Esophagus squamous epithelium (tissue), 5 donors: ENCODE data around the gene FOXR1. TPM values are rescaled to one million over a fixed set of nuclear protein-coding genes. Genes with fewer than 3 reads are reported as not detected.
"Not testable (repeated sequence)": the region's sequence is repeated elsewhere in the genome, so short reads cannot be mapped to it uniquely, and the experiment has no call there.

Experiments
- DNase-seq: peaks from one replicate; lab custom pipeline; 2025; lab: John Stamatoyannopoulos, UW
- H3K27ac ChIP-seq, 4 donors: fragments of 200-600 bp; sonication (generic); one replicate each; pipeline ENCODE4 v1.5.1; 2016 to 2019; ENCODE audit warnings: mild to moderate bottlenecking in 1 of 4
- H3K27me3 ChIP-seq, 4 donors: fragments of 200-600 bp; sonication (generic); 1 replicate in 3 of 4; 2 replicates in 1 of 4; pipeline versions ENCODE4 v1.5.1 to v1.6.0; 2017 to 2021; ENCODE audit warnings: antibody characterized with exemption in 1 of 4
- H3K36me3 ChIP-seq, 3 donors: fragments of 200-600 bp; sonication (generic); one replicate each; pipeline ENCODE4 v1.5.1; 2016 to 2019
- H3K4me1 ChIP-seq, 3 donors: fragments of 200-600 bp; sonication (generic); one replicate each; pipeline ENCODE4 v1.5.1; 2017 to 2019
- H3K4me3 ChIP-seq, 4 donors: fragments of 200-600 bp; sonication (generic); 1 replicate in 3 of 4; 2 replicates in 1 of 4; pipeline ENCODE4 v1.5.1; 2016 to 2019; ENCODE audit warnings: mild to moderate bottlenecking in 2 of 4, moderate library complexity in 1 of 4
- H3K9me3 ChIP-seq, 3 donors: fragments of 200-600 bp; sonication (generic); one replicate each; pipeline ENCODE4 v1.5.1; 2016 to 2019
- CTCF ChIP-seq, 6 experiments: fragments of 450-650 bp in 4 of 6; fragments of 200-600 bp in 2 of 6; sonication (generic) in 2 of 6; IDR thresholded peaks; one replicate each; pipeline ENCODE4 v1.5.1; 2016 to 2019; ENCODE audit warnings: antibody characterized with exemption in 6 of 6, mild to moderate bottlenecking in 4 of 6, moderate library complexity in 4 of 6
- POLR2A ChIP-seq, 4 donors: fragments of 450-650 bp; IDR thresholded peaks; one replicate each; pipeline ENCODE4 v1.6.1; 2017; ENCODE audit warnings: antibody characterized with exemption in 4 of 4, mild to moderate bottlenecking in 4 of 4, moderate library complexity in 3 of 4
- WGBS, 2 donors: methylation state at CpG; one replicate each; pipeline ENCODE4 v1.1.5; 2018; 5-methylcytosine and 5-hydroxymethylcytosine counted together
- intact Hi-C: fragments of 100-400 bp; cut with DNase I; formaldehyde crosslinking; loops from one replicate; pipeline ENCODE4 v1.15.0; 2022
- total RNA-seq, 4 donors: library from RNA; depleted of rRNA; stranded (reverse); fragments of >200 nt; gene quantifications; one replicate each; pipeline ENCODE4 v1.1.0, GENCODE V29; 2016
- donor health status: DM: yes; HTN: yes; CAD: no.

The FOXR1 gene
- total RNA-seq, 4 donors from 2014 or later, result not detected

GRCh38 chr11:118975771-118976709 is 4.5 kb downstream of the FOXR1 start:
- H3K4me1 ChIP-seq, result peaks cover 0 to 13% (median 0%) of the 10 kb centered on the region in 3 donors
- 75 to 80% methylated on average over 15 of the region's 15 CpGs for WGBS, 2 donors
- H3K27me3 ChIP-seq, result peaks cover 0 to 35% (median 0%) of the 10 kb centered on the region in 4 donors
- DNase-seq, result no peak
- H3K27ac ChIP-seq, result no peak overlapping the region
- no peak overlapping the region for H3K4me3 ChIP-seq
- TF ChIP-seq CTCF (IDR thresholded peaks at IDR 0.05) (no peak), POLR2A (IDR thresholded peaks at IDR 0.05) (no peak)
- H3K36me3 ChIP-seq, result no peaks in the 10 kb centered on the region
- H3K9me3 ChIP-seq, result no peaks in the 10 kb centered on the region
- intact Hi-C loops, result no loop called here

- no peak overlapping the region for H3K4me3 ChIP-seq
- no peaks in the 10 kb centered on the region for H3K36me3 ChIP-seq
- DNase-seq, result no peak
- H3K4me1 ChIP-seq, result peaks cover 0 to 13% (median 0%) of the 10 kb centered on the region in 3 donors
- intact Hi-C loops, result no loop called here
- TF ChIP-seq POLR2A (IDR thresholded peaks at IDR 0.05) (no peak), CTCF (IDR thresholded peaks at IDR 0.05) (no peak)
- peaks cover 0 to 23% (median 0%) of the 10 kb centered on the region in 4 donors for H3K27me3 ChIP-seq
- no peaks in the 10 kb centered on the region for H3K9me3 ChIP-seq
- H3K27ac ChIP-seq, result no peak overlapping the region
- WGBS, 2 donors, result 56 to 83% methylated on average over 2 to 9 of the region's 9 CpGs
These were observed 7.9 kb downstream of the FOXR1 start for GRCh38 chr11:118979434-118979833.

- no peaks in the 10 kb centered on the region for H3K9me3 ChIP-seq
- no peak overlapping the region for H3K4me3 ChIP-seq
- H3K36me3 ChIP-seq, result no peaks in the 10 kb centered on the region
- H3K27ac ChIP-seq, result no peak overlapping the region
- 20 to 70% methylated on average over 4 to 7 of the region's 21 CpGs for WGBS, 2 donors
- intact Hi-C loops, result no loop called here
- peaks cover 0 to 23% (median 0%) of the 10 kb centered on the region in 4 donors for H3K27me3 ChIP-seq
- no peak for DNase-seq
- H3K4me1 ChIP-seq, result peaks cover 0 to 13% (median 0%) of the 10 kb centered on the region in 3 donors
- TF ChIP-seq CTCF (IDR thresholded peaks at IDR 0.05), result no peak
- TF ChIP-seq POLR2A (IDR thresholded peaks at IDR 0.05), result no peak
These were observed 8.8 kb downstream of the FOXR1 start for GRCh38 chr11:118980191-118980881.

GRCh38 chr11:118984337-118984736 is 12.8 kb downstream of the FOXR1 start:
- H3K27ac ChIP-seq, DNase-seq, H3K36me3 ChIP-seq, H3K9me3 ChIP-seq, intact Hi-C loops, H3K27me3 ChIP-seq, H3K4me3 ChIP-seq: not testable (repeated sequence)
- peaks cover 0 to 27% (median 0%) of the 10 kb centered on the region in 3 donors for H3K4me1 ChIP-seq
- 67 to 78% methylated on average over 1 to 3 of the region's 8 CpGs for WGBS, 2 donors

GRCh38 chr11:118984825-118985224 is 13.3 kb downstream of the FOXR1 start:
- H3K4me3 ChIP-seq, result no peak overlapping the region
- no peak for TF ChIP-seq CTCF (IDR thresholded peaks at IDR 0.05)
- no peak for TF ChIP-seq POLR2A (IDR thresholded peaks at IDR 0.05)
- H3K4me1 ChIP-seq, result peaks cover 0 to 24% (median 0%) of the 10 kb centered on the region in 3 donors
- no peak for DNase-seq
- H3K27ac ChIP-seq, result no peak overlapping the region
- H3K9me3 ChIP-seq, result no peaks in the 10 kb centered on the region
- H3K27me3 ChIP-seq, result peaks cover 0 to under 1% (median 0%) of the 10 kb centered on the region in 4 donors
- intact Hi-C loops, result no loop called here
- WGBS, 2 donors, result 75% methylated on average over 2 of the region's 2 CpGs; no CpG with 5 or more reads in 1 of the 2 donors
- no peaks in the 10 kb centered on the region for H3K36me3 ChIP-seq
